Esophagus squamous epithelium (tissue), 5 donors: ENCODE data around the gene CARMIL3. TPM values are rescaled to one million over a fixed set of nuclear protein-coding genes. Genes with fewer than 3 reads are reported as not detected.
A peak's percentile ranks its signal among the peaks of the same experiment; 100 is the strongest.

Experiments used
- DNase-seq: peaks from one replicate; lab custom pipeline; 2025; lab: John Stamatoyannopoulos, UW
- H3K27ac ChIP-seq, 4 donors: fragments of 200-600 bp; sonication (generic); one replicate each; pipeline ENCODE4 v1.5.1; 2016 to 2019; ENCODE audit warnings: mild to moderate bottlenecking in 1 of 4
- H3K27me3 ChIP-seq, 4 donors: fragments of 200-600 bp; sonication (generic); 1 replicate in 3 of 4; 2 replicates in 1 of 4; pipeline versions ENCODE4 v1.5.1 to v1.6.0; 2017 to 2021; ENCODE audit warnings: antibody characterized with exemption in 1 of 4
- H3K36me3 ChIP-seq, 3 donors: fragments of 200-600 bp; sonication (generic); one replicate each; pipeline ENCODE4 v1.5.1; 2016 to 2019
- H3K4me1 ChIP-seq, 3 donors: fragments of 200-600 bp; sonication (generic); one replicate each; pipeline ENCODE4 v1.5.1; 2017 to 2019
- H3K4me3 ChIP-seq, 4 donors: fragments of 200-600 bp; sonication (generic); 1 replicate in 3 of 4; 2 replicates in 1 of 4; pipeline ENCODE4 v1.5.1; 2016 to 2019; ENCODE audit warnings: mild to moderate bottlenecking in 2 of 4, moderate library complexity in 1 of 4
- H3K9me3 ChIP-seq, 3 donors: fragments of 200-600 bp; sonication (generic); one replicate each; pipeline ENCODE4 v1.5.1; 2016 to 2019
- CTCF ChIP-seq, 6 experiments: fragments of 450-650 bp in 4 of 6; fragments of 200-600 bp in 2 of 6; sonication (generic) in 2 of 6; IDR thresholded peaks; one replicate each; pipeline ENCODE4 v1.5.1; 2016 to 2019; ENCODE audit warnings: antibody characterized with exemption in 6 of 6, mild to moderate bottlenecking in 4 of 6, moderate library complexity in 4 of 6
- POLR2A ChIP-seq, 4 donors: fragments of 450-650 bp; IDR thresholded peaks; one replicate each; pipeline ENCODE4 v1.6.1; 2017; ENCODE audit warnings: antibody characterized with exemption in 4 of 4, mild to moderate bottlenecking in 4 of 4, moderate library complexity in 3 of 4
- WGBS, 2 donors: methylation state at CpG; one replicate each; pipeline ENCODE4 v1.1.5; 2018; 5-methylcytosine and 5-hydroxymethylcytosine counted together
- intact Hi-C: fragments of 100-400 bp; cut with DNase I; formaldehyde crosslinking; loops from one replicate; pipeline ENCODE4 v1.15.0; 2022
- total RNA-seq, 4 donors: library from RNA; depleted of rRNA; stranded (reverse); fragments of >200 nt; gene quantifications; one replicate each; pipeline ENCODE4 v1.1.0, GENCODE V29; 2016
- donor health status: DM: yes; HTN: yes; CAD: no.

The CARMIL3 gene
- total RNA-seq, 4 donors from 2014 or later, result 0.38 to 1.2 (median 0.86) TPM

- intact Hi-C loops, result no loop called here
- H3K27ac ChIP-seq, result no peak overlapping the region
- H3K4me1 ChIP-seq, result peaks cover 0 to 14% (median 0%) of the 10 kb centered on the region in 3 donors
- no peaks in the 10 kb centered on the region for H3K27me3 ChIP-seq
- DNase-seq, result no peak
- no peak overlapping the region for H3K4me3 ChIP-seq
- TF ChIP-seq POLR2A (IDR thresholded peaks at IDR 0.05) (no peak), CTCF (IDR thresholded peaks at IDR 0.05) (no peak)
- peaks cover 0 to 24% (median 6%) of the 10 kb centered on the region in 3 donors for H3K36me3 ChIP-seq
- WGBS, 2 donors, result 75 to 84% methylated on average over 4 of the region's 4 CpGs
- H3K9me3 ChIP-seq, result no peaks in the 10 kb centered on the region
Observed at GRCh38 chr14:24106672-24107271, 55.0 kb downstream of the CARMIL3 start.

DNA sequence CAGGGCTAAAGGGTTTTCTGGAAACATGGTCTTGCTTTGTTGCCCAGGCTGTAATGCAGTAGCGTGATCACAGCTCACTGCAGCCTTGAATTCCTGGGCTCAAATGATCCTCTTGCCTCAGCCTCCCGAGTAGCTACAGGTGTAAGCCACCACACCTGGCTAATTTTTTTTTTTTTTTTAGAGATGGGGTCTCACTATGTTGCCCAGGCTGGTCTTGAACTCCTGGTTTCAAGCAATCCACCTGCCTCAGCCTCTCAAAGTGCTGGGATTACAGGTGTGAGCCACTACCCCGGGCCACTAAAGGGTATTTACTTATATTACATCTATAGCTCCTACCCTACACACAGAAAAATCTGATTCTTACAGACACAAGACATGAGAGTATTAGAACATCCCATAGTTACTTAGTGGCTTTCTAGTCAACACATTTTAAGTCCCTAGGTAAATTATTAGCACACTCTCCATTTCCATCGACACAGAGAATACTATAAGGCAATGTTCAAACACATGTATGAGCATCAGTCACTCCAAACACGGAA, 56.6 kb downstream of the CARMIL3 start:
- intact Hi-C loops, result no loop called here
- peaks cover 2 to 17% (median 2%) of the 10 kb centered on the region in 3 donors for H3K4me1 ChIP-seq
- H3K36me3 ChIP-seq, result peaks cover 0 to 14% (median 0%) of the 10 kb centered on the region in 3 donors
- no peaks in the 10 kb centered on the region for H3K27me3 ChIP-seq
- TF ChIP-seq POLR2A (IDR thresholded peaks at IDR 0.05), result no peak
- TF ChIP-seq CTCF (IDR thresholded peaks at IDR 0.05), result no peak
- no peaks in the 10 kb centered on the region for H3K9me3 ChIP-seq
- no peak for DNase-seq
- peak overlapping the region in 2 of 4 donors; percentile 37 to 54 for H3K27ac ChIP-seq
- H3K4me3 ChIP-seq, result no peak overlapping the region
- 39 to 42% methylated on average over 5 of the region's 5 CpGs for WGBS, 2 donors

DNA sequence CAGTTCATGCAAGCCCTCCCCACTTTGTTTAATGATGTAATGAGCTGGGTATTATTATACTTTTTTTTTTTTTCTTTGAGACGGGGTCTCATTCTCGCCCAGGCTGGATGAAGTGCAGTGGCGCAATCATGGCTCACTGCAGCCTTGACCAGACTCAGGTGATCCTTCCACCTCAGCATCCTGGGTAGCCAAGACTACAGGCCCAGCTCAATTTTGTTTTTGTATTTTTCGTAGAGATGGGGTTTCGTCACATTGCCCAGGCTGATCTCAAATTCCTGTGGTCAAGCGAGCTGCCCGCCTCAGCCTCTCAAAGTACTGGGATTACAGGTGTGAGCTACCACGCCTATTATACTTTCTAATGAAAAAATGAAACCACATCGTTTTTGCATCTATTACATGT, 58.3 kb downstream of the CARMIL3 start:
- TF ChIP-seq CTCF (IDR thresholded peaks at IDR 0.05), result no peak
- no peak for TF ChIP-seq POLR2A (IDR thresholded peaks at IDR 0.05)
- Histone ChIP-seq H3K9me3 (no peaks in the 10 kb centered on the region), H3K27ac (no peak overlapping the region), H3K4me3 (no peak overlapping the region), H3K36me3 (peaks cover 0 to under 1% (median 0%) of the 10 kb centered on the region in 3 donors), H3K4me1 (peaks cover 2 to 21% (median 5%) of the 10 kb centered on the region in 3 donors), H3K27me3 (no peaks in the 10 kb centered on the region)
- DNase-seq, result no peak
- WGBS, 2 donors, result 67 to 71% methylated on average over 9 of the region's 9 CpGs
- intact Hi-C loops, result no loop called here

GRCh38 chr14:24110523-24110922, 58.7 kb downstream of the CARMIL3 start:
- H3K4me1 ChIP-seq, result peaks cover 3 to 23% (median 7%) of the 10 kb centered on the region in 3 donors
- TF ChIP-seq POLR2A (IDR thresholded peaks at IDR 0.05), result no peak
- whole genome bisulfite sequencing, 2 donors, result 68 to 79% methylated on average over 1 of the region's 1 CpG
- intact Hi-C loops, result no loop called here
- no peak overlapping the region for H3K27ac ChIP-seq
- H3K4me3 ChIP-seq, result no peak overlapping the region
- DNase-seq, result no peak
- H3K27me3 ChIP-seq, result no peaks in the 10 kb centered on the region
- no peaks in the 10 kb centered on the region for H3K9me3 ChIP-seq
- H3K36me3 ChIP-seq, result no peaks in the 10 kb centered on the region

GRCh38 chr14:24113379-24113800, 61.6 kb downstream of the CARMIL3 start:
- 15% methylated on average over 10 to 13 of the region's 15 CpGs for WGBS, 2 donors
- no peak for TF ChIP-seq POLR2A (IDR thresholded peaks at IDR 0.05)
- TF ChIP-seq CTCF (IDR thresholded peaks at IDR 0.05), result no peak
- intact Hi-C loops, result no loop called here

More at GRCh38 chr14:24113379-24113800, 61.6 kb downstream of the CARMIL3 start:
- H3K27me3 ChIP-seq, result no peaks in the 10 kb centered on the region
- H3K4me1 ChIP-seq, result peaks cover 12 to 38% (median 17%) of the 10 kb centered on the region in 3 donors
- H3K27ac ChIP-seq, result peak overlapping the region; percentile 96 to 99 (median 99)
- DNase-seq, result no peak
- H3K4me3 ChIP-seq, result peak overlapping the region; percentile 46 to 84 (median 68)
- peaks cover under 1 to 19% (median 2%) of the 10 kb centered on the region in 3 donors for H3K36me3 ChIP-seq
- H3K9me3 ChIP-seq, result no peaks in the 10 kb centered on the region
